Neural cell (in vitro differentiated cells): Measurements from ENCODE around the gene FREM3. TPM values are rescaled to one million over a fixed set of nuclear protein-coding genes. Genes with fewer than 3 reads are reported as not detected.

Experiments used
- H2AFZ ChIP-seq: fragments of 200-600, 300-800 bp; sonication (generic), shearing (Covaris generic); 2 replicates; pipeline ENCODE4 v1.6.0; 2014; ENCODE audit warnings: low read depth, mild to moderate bottlenecking, antibody characterized with exemption, low read length, moderate library complexity
- H3F3A ChIP-seq: fragments of 200-600 bp; shearing (Covaris generic); 2 replicates; pipeline ENCODE4 v1.6.1; 2016; ENCODE audit warnings: mild to moderate bottlenecking, moderate library complexity, mixed read lengths, antibody characterized with exemption, low read length; ENCODE audit not compliant: insufficient read depth, poor library complexity, severe bottlenecking
- H3K27ac ChIP-seq: fragments of 200-600, 300-800 bp; sonication (generic), shearing (Covaris generic); 2 replicates; pipeline ENCODE4 v1.5.1; 2014; ENCODE audit warnings: mild to moderate bottlenecking, low read length, moderate library complexity
- H3K27me3 ChIP-seq: fragments of 300-800, 200-600 bp; sonication (generic), shearing (Covaris generic); 2 replicates; pipeline ENCODE4 v1.6.0; 2014; ENCODE audit warnings: mild to moderate bottlenecking, low read depth, low read length, moderate library complexity; ENCODE audit not compliant: insufficient read depth
- H3K36me3 ChIP-seq: fragments of 300-800, 200-600 bp; sonication (generic), shearing (Covaris generic); 2 replicates; pipeline ENCODE4 v1.5.1; 2014; ENCODE audit warnings: mild to moderate bottlenecking, antibody characterized with exemption, low read length, moderate library complexity; ENCODE audit not compliant: insufficient read depth
- H3K4me2 ChIP-seq: fragments of 300-800, 200-600 bp; sonication (generic), shearing (Covaris generic); 2 replicates; pipeline ENCODE4 v1.6.0; 2014; ENCODE audit warnings: mild to moderate bottlenecking, low read length
- H3K4me3 ChIP-seq: fragments of 300-800, 200-600 bp; sonication (generic), shearing (Covaris generic); 2 replicates; pipeline ENCODE4 v1.5.1; 2014; ENCODE audit warnings: mild to moderate bottlenecking, low read length, moderate library complexity
- H3K79me2 ChIP-seq: fragments of 200-600 bp; shearing (Covaris generic); replicated peaks from 2 replicates; pipeline ENCODE4 v1.6.0; 2014; ENCODE audit warnings: mild to moderate bottlenecking, low read length, moderate library complexity; ENCODE audit not compliant: insufficient read depth
- H3K9ac ChIP-seq: fragments of 300-800, 200-600 bp; sonication (generic), shearing (Covaris generic); 2 replicates; pipeline ENCODE4 v1.6.1; 2016; ENCODE audit warnings: mild to moderate bottlenecking, low read length, mixed read lengths
- H3K9me2 ChIP-seq: fragments of 200-600 bp; shearing (Covaris generic); 2 replicates; pipeline ENCODE4 v1.6.1; 2016; ENCODE audit warnings: mild to moderate bottlenecking, low read length, mixed read lengths; ENCODE audit not compliant: insufficient read depth
- H3K9me3 ChIP-seq: fragments of 200-600, 300-800 bp; sonication (generic), shearing (Covaris generic); 2 replicates; pipeline ENCODE4 v1.6.1; 2016; ENCODE audit warnings: mild to moderate bottlenecking, mixed run types, low read length, moderate library complexity, mixed read lengths
- H4K20me1 ChIP-seq: fragments of 200-600 bp; shearing (Covaris generic); 2 replicates; pipeline ENCODE4 v1.6.1; 2016; ENCODE audit warnings: mild to moderate bottlenecking, mixed run types; ENCODE audit not compliant: insufficient read depth
- EP300 ChIP-seq: fragments of 450-650 bp; conservative IDR thresholded peaks from 2 replicates; pipeline ENCODE4 v1.6.1; 2014; ENCODE audit warnings: antibody characterized with exemption, mild to moderate bottlenecking, moderate library complexity; ENCODE audit not compliant: poor library complexity, severe bottlenecking
- EZH2 ChIP-seq: fragments of 200-600, 300-800 bp; shearing (Covaris generic), sonication (generic); IDR thresholded peaks from 2 replicates; pipeline ENCODE4 v1.6.1; 2014; ENCODE audit warnings: antibody characterized with exemption, low read length, borderline replicate concordance, mild to moderate bottlenecking; ENCODE audit not compliant: insufficient read depth, poor library complexity, severe bottlenecking
- MXI1 ChIP-seq: fragments of 450-650 bp; conservative IDR thresholded peaks from 2 replicates; pipeline ENCODE4 v1.6.1; 2014; ENCODE audit warnings: antibody characterized with exemption, mild to moderate bottlenecking; ENCODE audit not compliant: poor library complexity, severe bottlenecking
- POLR2AphosphoS5 ChIP-seq: IDR thresholded peaks from 2 replicates; pipeline ENCODE4 v1.6.1; 2012
- RAD21 ChIP-seq: fragments of 450-650 bp; conservative IDR thresholded peaks from 2 replicates; pipeline ENCODE4 v1.6.1; 2014; ENCODE audit warnings: antibody characterized with exemption, mild to moderate bottlenecking, moderate library complexity
- REST ChIP-seq: IDR thresholded peaks from 2 replicates; pipeline ENCODE4 v1.6.1; 2012; ENCODE audit warnings: borderline replicate concordance
- SMC3 ChIP-seq: fragments of 450-650 bp; conservative IDR thresholded peaks from 2 replicates; pipeline ENCODE4 v1.6.1; 2014; ENCODE audit warnings: antibody characterized with exemption, mild to moderate bottlenecking, moderate library complexity; ENCODE audit not compliant: poor library complexity
- TAF1 ChIP-seq: IDR thresholded peaks from 2 replicates; pipeline ENCODE4 v1.6.1; 2012; ENCODE audit warnings: low read depth
- polyA plus RNA-seq: library from polyadenylated mRNA; depleted of rRNA; stranded (reverse); fragments of >200 nt; gene quantifications from 2 replicates; pipeline ENCODE4 v1.2.3, GENCODE V29; 2014
- TF ChIP-seq, protein P1 (sequence below): fragments of 450-650 bp; IDR thresholded peaks from 2 replicates; pipeline ENCODE4 v1.5.1; 2014; ENCODE audit warnings: antibody characterized with exemption, mild to moderate bottlenecking, moderate library complexity; ENCODE audit not compliant: poor library complexity, severe bottlenecking

The FREM3 gene
- polyA plus RNA-seq, 1 donor from 2014 or later = 0.35 TPM

DNA sequence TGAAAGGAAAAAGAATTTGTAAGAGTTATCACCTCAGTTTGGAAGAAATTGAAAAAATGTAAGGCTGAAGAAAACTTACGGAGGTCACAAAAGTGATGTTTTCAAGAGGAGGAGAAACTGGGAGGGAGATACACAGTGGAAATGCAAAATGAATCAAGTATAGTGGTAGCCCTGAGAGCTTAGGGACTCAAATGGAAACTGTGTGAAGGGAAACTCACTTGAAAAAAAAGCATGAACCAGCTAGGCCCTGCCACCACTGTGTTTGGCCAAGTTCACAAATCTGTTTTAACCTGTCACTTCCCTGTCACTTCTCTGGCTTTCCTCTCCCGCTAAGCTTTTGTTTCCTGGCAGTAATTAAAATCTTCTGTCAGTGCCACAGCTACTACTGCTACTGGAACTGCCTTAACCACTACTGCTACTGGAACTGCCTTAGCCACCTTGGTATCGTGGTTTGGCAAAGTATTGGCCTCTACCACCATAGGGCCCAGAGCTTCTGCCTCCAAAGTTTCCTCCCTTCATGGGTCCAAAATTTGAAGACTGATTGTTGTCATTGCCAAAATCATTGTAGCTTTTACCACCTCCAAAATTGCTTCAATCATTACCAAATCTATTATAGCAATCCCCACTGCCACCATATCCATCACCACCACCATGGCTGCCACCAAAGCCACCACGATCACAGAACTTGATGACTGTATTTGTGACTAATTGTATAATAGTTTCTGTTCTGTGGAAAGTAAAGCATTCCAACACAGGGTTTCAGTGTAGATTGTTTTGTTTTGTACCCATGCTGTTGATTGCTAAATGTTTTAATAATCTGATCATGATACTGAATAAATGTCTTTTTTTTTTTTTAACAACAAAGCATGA is 145.5 kb downstream of the FREM3 start:
- Histone ChIP-seq H3K36me3 (peaks cover 10% of the 10 kb centered on the region), H3K27me3 (no peaks in the 10 kb centered on the region), H3K4me3 (no peak overlapping the region), H4K20me1 (no peaks in the 10 kb centered on the region), H3K9ac (no peak overlapping the region), H3K4me2 (no peak overlapping the region), H3K9me3 (no peaks in the 10 kb centered on the region), H3K27ac (no peak overlapping the region), H3F3A (no peaks in the 10 kb centered on the region), H2AFZ (no peak overlapping the region), H3K79me2 (peaks cover 7% of the 10 kb centered on the region), H3K9me2 (no peaks in the 10 kb centered on the region)
- TF ChIP-seq, protein P1, sequence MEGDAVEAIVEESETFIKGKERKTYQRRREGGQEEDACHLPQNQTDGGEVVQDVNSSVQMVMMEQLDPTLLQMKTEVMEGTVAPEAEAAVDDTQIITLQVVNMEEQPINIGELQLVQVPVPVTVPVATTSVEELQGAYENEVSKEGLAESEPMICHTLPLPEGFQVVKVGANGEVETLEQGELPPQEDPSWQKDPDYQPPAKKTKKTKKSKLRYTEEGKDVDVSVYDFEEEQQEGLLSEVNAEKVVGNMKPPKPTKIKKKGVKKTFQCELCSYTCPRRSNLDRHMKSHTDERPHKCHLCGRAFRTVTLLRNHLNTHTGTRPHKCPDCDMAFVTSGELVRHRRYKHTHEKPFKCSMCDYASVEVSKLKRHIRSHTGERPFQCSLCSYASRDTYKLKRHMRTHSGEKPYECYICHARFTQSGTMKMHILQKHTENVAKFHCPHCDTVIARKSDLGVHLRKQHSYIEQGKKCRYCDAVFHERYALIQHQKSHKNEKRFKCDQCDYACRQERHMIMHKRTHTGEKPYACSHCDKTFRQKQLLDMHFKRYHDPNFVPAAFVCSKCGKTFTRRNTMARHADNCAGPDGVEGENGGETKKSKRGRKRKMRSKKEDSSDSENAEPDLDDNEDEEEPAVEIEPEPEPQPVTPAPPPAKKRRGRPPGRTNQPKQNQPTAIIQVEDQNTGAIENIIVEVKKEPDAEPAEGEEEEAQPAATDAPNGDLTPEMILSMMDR = no peak
- TF ChIP-seq EZH2 = no peak
- TF ChIP-seq EP300 = no peak
- no peak for TF ChIP-seq MXI1
- no peak for TF ChIP-seq POLR2AphosphoS5
- no peak for TF ChIP-seq REST
- no peak for TF ChIP-seq RAD21
- no peak for TF ChIP-seq SMC3
- no peak for TF ChIP-seq TAF1

DNA sequence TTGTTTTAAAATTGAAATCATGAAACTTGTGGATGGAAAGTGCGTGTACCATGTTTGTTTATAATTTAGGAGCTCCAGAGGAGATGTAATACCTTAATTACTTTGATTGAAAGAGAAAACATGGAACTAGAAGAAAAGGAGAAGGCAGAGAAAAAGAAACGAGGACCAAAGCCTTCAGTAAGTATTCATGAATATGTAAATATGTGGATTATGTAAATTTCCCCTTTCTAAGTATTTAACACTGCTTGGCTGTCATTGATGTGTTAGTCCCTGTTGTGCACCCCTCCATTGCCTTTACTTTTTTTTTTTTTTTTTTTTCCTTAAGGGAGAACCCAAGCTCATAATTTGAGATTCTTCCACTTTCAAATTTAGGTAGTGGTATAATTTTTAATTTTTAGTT is 150.5 kb downstream of the FREM3 start:
- no peaks in the 10 kb centered on the region for H3K9me2 ChIP-seq
- no peaks in the 10 kb centered on the region for H3F3A ChIP-seq
- H3K9me3 ChIP-seq = no peaks in the 10 kb centered on the region
- no peak overlapping the region for H3K9ac ChIP-seq
- no peaks in the 10 kb centered on the region for H4K20me1 ChIP-seq
- no peak overlapping the region for H3K27ac ChIP-seq
- H3K4me3 ChIP-seq = no peak overlapping the region
- TF ChIP-seq TAF1 (no peak), RAD21 (no peak), SMC3 (no peak), POLR2AphosphoS5 (no peak), MXI1 (no peak), EZH2 (no peak), REST (no peak), EP300 (no peak)
- TF ChIP-seq, protein P1 = no peak
- peaks cover 26% of the 10 kb centered on the region for H3K36me3 ChIP-seq
- H3K4me2 ChIP-seq = no peak overlapping the region
- peaks cover 7% of the 10 kb centered on the region for H3K79me2 ChIP-seq
- H3K27me3 ChIP-seq = no peaks in the 10 kb centered on the region
- H2AFZ ChIP-seq = no peak overlapping the region
